HepG2 (cell line): ENCODE results near the gene KLKB1. TPM values are rescaled to one million over a fixed set of nuclear protein-coding genes. Genes with fewer than 3 reads are reported as not detected.

Source experiments
- KLF11 ChIP-seq: IDR thresholded peaks from 2 replicates; pipeline ENCODE4 v1.6.1; 2016; ENCODE audit warnings: missing compliant biosample characterization
- MYNN ChIP-seq: sonication (generic); formaldehyde crosslinking; IDR thresholded peaks from 2 replicates; pipeline ENCODE4 v1.4.0; 2020; ENCODE audit warnings: mild to moderate bottlenecking, low read depth, missing genetic modification reagents
- NFIB ChIP-seq: sonication (generic); formaldehyde crosslinking; IDR thresholded peaks from 2 replicates; pipeline ENCODE4 v1.9.0; 2021; ENCODE audit warnings: missing genetic modification reagents, mild to moderate bottlenecking, borderline replicate concordance
- NONO ChIP-seq, 2 experiments: fragments of 450-650 bp in 1 of 2; sonication (generic) in 1 of 2; formaldehyde crosslinking in 1 of 2; IDR thresholded peaks in 1 of 2; conservative IDR thresholded peaks in 1 of 2; 2 replicates each; pipeline versions ENCODE4 v1.6.1 to v1.8.0; 2017 to 2022; ENCODE audit warnings: mild to moderate bottlenecking in 1 of 2, missing genetic modification reagents in 1 of 2, moderate library complexity in 1 of 2
- POGK ChIP-seq: sonication (generic); formaldehyde crosslinking; conservative IDR thresholded peaks from 2 replicates; pipeline ENCODE4 v1.8.0; 2022; ENCODE audit warnings: mild to moderate bottlenecking, moderate library complexity, missing genetic modification reagents
- POLR2AphosphoS5 ChIP-seq: IDR thresholded peaks from 2 replicates; pipeline ENCODE4 v1.6.1; 2012; ENCODE audit warnings: low read depth, low read length
- SP4 ChIP-seq: sonication (generic); formaldehyde crosslinking; IDR thresholded peaks from 2 replicates; pipeline ENCODE4 v1.8.1; 2023; ENCODE audit warnings: mild to moderate bottlenecking, missing genetic modification reagents
- SSRP1 ChIP-seq: IDR thresholded peaks from 2 replicates; pipeline ENCODE4 v1.6.1; 2016; ENCODE audit warnings: control low read depth
- TARDBP ChIP-seq: sonication (generic); formaldehyde crosslinking; IDR thresholded peaks from 2 replicates; pipeline ENCODE4 v1.8.0; 2022; ENCODE audit warnings: mild to moderate bottlenecking, missing genetic modification reagents
- TBL1XR1 ChIP-seq: fragments of 150-350 bp; IDR thresholded peaks from 2 replicates; pipeline ENCODE4 v1.6.1; 2014; ENCODE audit warnings: borderline replicate concordance, low read length; ENCODE audit not compliant: partially characterized antibody
- TBX2 ChIP-seq: sonication (generic); formaldehyde crosslinking; IDR thresholded peaks from 2 replicates; pipeline ENCODE4 v1.5.0; 2020; ENCODE audit warnings: missing genetic modification reagents, mild to moderate bottlenecking, borderline replicate concordance
- TFAP4 ChIP-seq: sonication (generic); IDR thresholded peaks from 2 replicates; pipeline ENCODE4 v1.6.1; 2016; ENCODE audit warnings: low read depth, borderline replicate concordance
- TGIF2 ChIP-seq: IDR thresholded peaks from 2 replicates; pipeline ENCODE4 v1.6.1; 2016; ENCODE audit warnings: control low read depth, missing compliant biosample characterization
- YY1 ChIP-seq: IDR thresholded peaks from 2 replicates; pipeline ENCODE4 v1.6.1; 2011; ENCODE audit warnings: low read length, low read depth, moderate library complexity, mild to moderate bottlenecking; ENCODE audit not compliant: insufficient read depth, insufficient replicate concordance
- ZBTB20 ChIP-seq: sonication (generic); formaldehyde crosslinking; IDR thresholded peaks from 2 replicates; pipeline ENCODE4 v1.8.1; 2023; ENCODE audit warnings: missing genetic modification reagents, low read depth, mild to moderate bottlenecking, borderline replicate concordance
- ZKSCAN5 ChIP-seq: sonication (generic); formaldehyde crosslinking; IDR thresholded peaks from 2 replicates; pipeline ENCODE4 v1.5.1; 2020; ENCODE audit warnings: mild to moderate bottlenecking, missing genetic modification reagents
- ZNF556 ChIP-seq: sonication (generic); formaldehyde crosslinking; IDR thresholded peaks from 2 replicates; pipeline ENCODE4 v1.4.0; 2020; ENCODE audit warnings: mild to moderate bottlenecking, missing genetic modification reagents, borderline replicate concordance
- ZNF670 ChIP-seq: sonication (generic); formaldehyde crosslinking; IDR thresholded peaks from 2 replicates; pipeline ENCODE4 v1.8.0; 2022; ENCODE audit warnings: mild to moderate bottlenecking, missing genetic modification reagents, borderline replicate concordance
- ZNF724P ChIP-seq: sonication (generic); formaldehyde crosslinking; IDR thresholded peaks from 2 replicates; pipeline ENCODE4 v1.8.0; 2022; ENCODE audit warnings: missing genetic modification reagents, borderline replicate concordance
- ZNF83 ChIP-seq: sonication (generic); formaldehyde crosslinking; IDR thresholded peaks from 2 replicates; pipeline ENCODE4 v1.4.0; 2020; ENCODE audit warnings: missing genetic modification reagents, mild to moderate bottlenecking, borderline replicate concordance
- ZSCAN12 ChIP-seq: sonication (generic); formaldehyde crosslinking; IDR thresholded peaks from 2 replicates; pipeline ENCODE4 v1.9.0; 2021; ENCODE audit warnings: mild to moderate bottlenecking, missing genetic modification reagents
- ZSCAN21 ChIP-seq: sonication (generic); formaldehyde crosslinking; IDR thresholded peaks from 2 replicates; pipeline ENCODE4 v1.8.0; 2022; ENCODE audit warnings: mild to moderate bottlenecking, missing genetic modification reagents, moderate library complexity, borderline replicate concordance
- ZSCAN9 ChIP-seq: IDR thresholded peaks from 2 replicates; pipeline ENCODE4 v1.6.1; 2016; ENCODE audit warnings: borderline replicate concordance
- polyA plus RNA-seq, 8 experiments: library from polyadenylated mRNA; depleted of rRNA in 3 of 8; stranded (reverse) in 7 of 8; unstranded in 1 of 8; fragments of >200 nt; fragmentation: Illumina TruSeq in 4 of 8; extraction: Trizol in 4 of 8; gene quantifications; 2 replicates each; pipeline versions ENCODE4 v1.2.1 to v1.2.3, GENCODE V29; 2011 to 2016; ENCODE audit warnings: low read depth in 4 of 8, missing spikeins in 1 of 8, mixed read lengths in 1 of 8; ENCODE audit not compliant: insufficient read depth in 1 of 8
- total RNA-seq, 5 experiments: library from RNA; depleted of rRNA; stranded (reverse); fragments of >200 nt; fragmentation: Illumina TruSeq; extraction: Trizol; gene quantifications; 2 replicates each; pipeline ENCODE4 v1.2.3, GENCODE V29; 2016; ENCODE audit warnings: low read depth in 1 of 5
- TF ChIP-seq, protein P1 (sequence below): sonication (generic); formaldehyde crosslinking; IDR thresholded peaks from 2 replicates; pipeline ENCODE4 v1.9.0; 2022; ENCODE audit warnings: low read depth, missing genetic modification reagents

Gene KLKB1
- total and polyA plus RNA-seq, 2 of the 13 experiments (the other 11 are each of a cell fraction or from before 2014, with no cell fraction given): 0.26 to 0.49 TPM

- TF ChIP-seq, protein P1, sequence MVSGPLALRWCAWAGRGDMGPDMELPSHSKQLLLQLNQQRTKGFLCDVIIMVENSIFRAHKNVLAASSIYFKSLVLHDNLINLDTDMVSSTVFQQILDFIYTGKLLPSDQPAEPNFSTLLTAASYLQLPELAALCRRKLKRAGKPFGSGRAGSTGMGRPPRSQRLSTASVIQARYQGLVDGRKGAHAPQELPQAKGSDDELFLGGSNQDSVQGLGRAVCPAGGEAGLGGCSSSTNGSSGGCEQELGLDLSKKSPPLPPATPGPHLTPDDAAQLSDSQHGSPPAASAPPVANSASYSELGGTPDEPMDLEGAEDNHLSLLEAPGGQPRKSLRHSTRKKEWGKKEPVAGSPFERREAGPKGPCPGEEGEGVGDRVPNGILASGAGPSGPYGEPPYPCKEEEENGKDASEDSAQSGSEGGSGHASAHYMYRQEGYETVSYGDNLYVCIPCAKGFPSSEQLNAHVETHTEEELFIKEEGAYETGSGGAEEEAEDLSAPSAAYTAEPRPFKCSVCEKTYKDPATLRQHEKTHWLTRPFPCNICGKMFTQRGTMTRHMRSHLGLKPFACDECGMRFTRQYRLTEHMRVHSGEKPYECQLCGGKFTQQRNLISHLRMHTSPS: peak; percentile 93
- TF ChIP-seq TARDBP (peak; percentile 49; the same call in 1 of the 2 replicates), SSRP1 (CRISPR knock-in tag) (no peak), ZKSCAN5 (CRISPR knock-in tag) (0 out of 2 replicates have a peak, but pooled peaks have one; percentile 51), NFIB (peak; percentile 82; the same call in 1 of the 2 replicates), ZNF83 (peak; percentile 66; the same call in 1 of the 2 replicates), TFAP4 (peak; percentile 75; the same call in 1 of the 2 replicates), POGK (CRISPR knock-in tag) (peak; percentile 58; the same call in 1 of the 2 replicates), YY1 (peak; percentile 38), KLF11 (peak; percentile 71; the same call in 1 of the 2 replicates), TBL1XR1 (no peak), SP4 (CRISPR knock-in tag) (peak; percentile 63; the same call in 1 of the 2 replicates), ZBTB20 (peak; percentile 88; the same call in 1 of the 2 replicates), ZNF556 (CRISPR knock-in tag) (no peak), POLR2AphosphoS5 (peak; percentile 56), MYNN (CRISPR knock-in tag) (no peak), ZSCAN12 (CRISPR knock-in tag) (0 out of 2 replicates have a peak, but pooled peaks have one; percentile 19), ZSCAN9 (peak; percentile 39; the same call in 1 of the 2 replicates), NONO (IDR thresholded peaks at IDR 0.05) (no peak), NONO (CRISPR knock-in tag; conservative IDR thresholded peaks at IDR 0.05) (peak; percentile 88), ZSCAN21 (peak; percentile 93), ZNF670 (CRISPR knock-in tag) (peak; percentile 70; the same call in 1 of the 2 replicates), TGIF2 (CRISPR knock-in tag) (no peak), TBX2 (peak; percentile 76; the same call in 1 of the 2 replicates), ZNF724P (CRISPR knock-in tag) (peak; percentile 85; the same call in 1 of the 2 replicates)
Measured at GRCh38 chr4:186260504-186261448, 33.5 kb downstream of the KLKB1 start (continued).
